ENCODE measurements around the gene FTSJ1.
"Not testable (repeated sequence)": the region's sequence is repeated elsewhere in the genome, so short reads cannot be mapped to it uniquely, and the experiment has no call there.

FTSJ1 gene

GRCh38 chrX:48475774-48476577 lies at the start of gene FTSJ1:
FTSJ1 (plus strand) TSS chrX:48476199; CDS start chrX:48478048, 1,849 bp downstream.
- Histone ChIP-seq H3K36me3 (ENCODE audit: control insufficient read depth in 5 of 5, insufficient read depth in 5 of 5, low read length in 5 of 5) (peaks cover 0 to 14% (median 2%) of the 10 kb centered on the region in 5 donors), H3K9ac (ENCODE audit: low read length in 5 of 5) (peak within 1 kb of the TSS; percentile 56 to 82 (median 72)), H3K4me3 (ENCODE audit: low read depth in 1 of 5, low read length in 5 of 5) (peak within 1 kb of the TSS; percentile 68 to 80 (median 75)), H3K9me3 (ENCODE audit: control insufficient read depth in 5 of 5, low read length in 5 of 5) (peaks cover 0 to 4% (median 0%) of the 10 kb centered on the region in 5 donors), H3K27me3 (ENCODE audit: control insufficient read depth in 5 of 5, insufficient read depth in 4 of 5, low read length in 5 of 5) (peaks cover 0 to 5% (median 0%) of the 10 kb centered on the region in 5 donors), H3K27ac (ENCODE audit: low read depth, low read length) (peak within 1 kb of the TSS; percentile 50), H3K4me1 (ENCODE audit: control insufficient read depth in 5 of 5, insufficient read depth in 5 of 5, low read length in 5 of 5) (peaks cover 0 to 12% (median 10%) of the 10 kb centered on the region in 5 donors)

- H3K27me3 ChIP-seq (ENCODE audit: control insufficient read depth in 5 of 5, insufficient read depth in 4 of 5, low read length in 5 of 5); H3K27ac ChIP-seq (ENCODE audit: low read depth, low read length); H3K9me3 ChIP-seq (ENCODE audit: control insufficient read depth in 5 of 5, low read length in 5 of 5); H3K36me3 ChIP-seq (ENCODE audit: control insufficient read depth in 5 of 5, insufficient read depth in 5 of 5, low read length in 5 of 5); H3K9ac ChIP-seq (ENCODE audit: low read length in 5 of 5); H3K4me1 ChIP-seq (ENCODE audit: control insufficient read depth in 5 of 5, insufficient read depth in 5 of 5, low read length in 5 of 5); H3K4me3 ChIP-seq (ENCODE audit: low read depth in 1 of 5, low read length in 5 of 5): not testable (repeated sequence)
These were observed 48.8 kb upstream of the FTSJ1 start for GRCh38 chrX:48427027-48427716.

GRCh38 chrX:48429606-48430005 lies 46.4 kb upstream of the FTSJ1 start:
- H3K27me3 ChIP-seq (ENCODE audit: control insufficient read depth in 5 of 5, insufficient read depth in 4 of 5, low read length in 5 of 5): peaks cover 0 to 13% (median 7%) of the 10 kb centered on the region in 5 donors
- H3K9ac ChIP-seq (ENCODE audit: low read length in 5 of 5); H3K9me3 ChIP-seq (ENCODE audit: control insufficient read depth in 5 of 5, low read length in 5 of 5); H3K4me1 ChIP-seq (ENCODE audit: control insufficient read depth in 5 of 5, insufficient read depth in 5 of 5, low read length in 5 of 5); H3K36me3 ChIP-seq (ENCODE audit: control insufficient read depth in 5 of 5, insufficient read depth in 5 of 5, low read length in 5 of 5); H3K27ac ChIP-seq (ENCODE audit: low read depth, low read length); H3K4me3 ChIP-seq (ENCODE audit: low read depth in 1 of 5, low read length in 5 of 5): not testable (repeated sequence)

- H3K27ac ChIP-seq (ENCODE audit: low read depth, low read length); H3K36me3 ChIP-seq (ENCODE audit: control insufficient read depth in 5 of 5, insufficient read depth in 5 of 5, low read length in 5 of 5); H3K9ac ChIP-seq (ENCODE audit: low read length in 5 of 5); H3K4me1 ChIP-seq (ENCODE audit: control insufficient read depth in 5 of 5, insufficient read depth in 5 of 5, low read length in 5 of 5); H3K4me3 ChIP-seq (ENCODE audit: low read depth in 1 of 5, low read length in 5 of 5); H3K9me3 ChIP-seq (ENCODE audit: control insufficient read depth in 5 of 5, low read length in 5 of 5): not testable (repeated sequence)
- peaks cover 0 to 13% (median 7%) of the 10 kb centered on the region in 5 donors for H3K27me3 ChIP-seq (ENCODE audit: control insufficient read depth in 5 of 5, insufficient read depth in 4 of 5, low read length in 5 of 5)
These were observed 45.8 kb upstream of the FTSJ1 start for GRCh38 chrX:48430166-48430565.

GRCh38 chrX:48433713-48434112 lies 42.3 kb upstream of the FTSJ1 start:
- peaks cover 0 to 13% (median 7%) of the 10 kb centered on the region in 5 donors for H3K27me3 ChIP-seq (ENCODE audit: control insufficient read depth in 5 of 5, insufficient read depth in 4 of 5, low read length in 5 of 5)
- H3K36me3 ChIP-seq (ENCODE audit: control insufficient read depth in 5 of 5, insufficient read depth in 5 of 5, low read length in 5 of 5); H3K4me3 ChIP-seq (ENCODE audit: low read depth in 1 of 5, low read length in 5 of 5); H3K4me1 ChIP-seq (ENCODE audit: control insufficient read depth in 5 of 5, insufficient read depth in 5 of 5, low read length in 5 of 5); H3K9ac ChIP-seq (ENCODE audit: low read length in 5 of 5); H3K27ac ChIP-seq (ENCODE audit: low read depth, low read length); H3K9me3 ChIP-seq (ENCODE audit: control insufficient read depth in 5 of 5, low read length in 5 of 5): not testable (repeated sequence)

GRCh38 chrX:48447201-48447600 lies 28.8 kb upstream of the FTSJ1 start:
- H3K27me3 ChIP-seq (ENCODE audit: control insufficient read depth in 5 of 5, insufficient read depth in 4 of 5, low read length in 5 of 5); H3K27ac ChIP-seq (ENCODE audit: low read depth, low read length); H3K4me3 ChIP-seq (ENCODE audit: low read depth in 1 of 5, low read length in 5 of 5); H3K9me3 ChIP-seq (ENCODE audit: control insufficient read depth in 5 of 5, low read length in 5 of 5); H3K4me1 ChIP-seq (ENCODE audit: control insufficient read depth in 5 of 5, insufficient read depth in 5 of 5, low read length in 5 of 5); H3K36me3 ChIP-seq (ENCODE audit: control insufficient read depth in 5 of 5, insufficient read depth in 5 of 5, low read length in 5 of 5); H3K9ac ChIP-seq (ENCODE audit: low read length in 5 of 5): not testable (repeated sequence)

- no peak overlapping the region for H3K9ac ChIP-seq (ENCODE audit: low read length in 5 of 5)
- no peak overlapping the region for H3K27ac ChIP-seq (ENCODE audit: low read depth, low read length)
- peaks cover 0 to 4% (median 0%) of the 10 kb centered on the region in 5 donors for H3K9me3 ChIP-seq (ENCODE audit: control insufficient read depth in 5 of 5, low read length in 5 of 5)
- H3K36me3 ChIP-seq (ENCODE audit: control insufficient read depth in 5 of 5, insufficient read depth in 5 of 5, low read length in 5 of 5): no peaks in the 10 kb centered on the region
- no peaks in the 10 kb centered on the region for H3K4me1 ChIP-seq (ENCODE audit: control insufficient read depth in 5 of 5, insufficient read depth in 5 of 5, low read length in 5 of 5)
- H3K27me3 ChIP-seq (ENCODE audit: control insufficient read depth in 5 of 5, insufficient read depth in 4 of 5, low read length in 5 of 5): peaks cover 0 to 6% (median 3%) of the 10 kb centered on the region in 5 donors
- H3K4me3 ChIP-seq (ENCODE audit: low read depth in 1 of 5, low read length in 5 of 5): no peak overlapping the region
These were observed 25.9 kb upstream of the FTSJ1 start for GRCh38 chrX:48450076-48450475.

- H3K27me3 ChIP-seq (ENCODE audit: control insufficient read depth in 5 of 5, insufficient read depth in 4 of 5, low read length in 5 of 5): peaks cover 0 to 6% (median 3%) of the 10 kb centered on the region in 5 donors
- H3K27ac ChIP-seq (ENCODE audit: low read depth, low read length): no peak overlapping the region
- H3K9me3 ChIP-seq (ENCODE audit: control insufficient read depth in 5 of 5, low read length in 5 of 5): peaks cover 0 to 4% (median 0%) of the 10 kb centered on the region in 5 donors
- no peak overlapping the region for H3K4me3 ChIP-seq (ENCODE audit: low read depth in 1 of 5, low read length in 5 of 5)
- H3K36me3 ChIP-seq (ENCODE audit: control insufficient read depth in 5 of 5, insufficient read depth in 5 of 5, low read length in 5 of 5): no peaks in the 10 kb centered on the region
- H3K9ac ChIP-seq (ENCODE audit: low read length in 5 of 5): no peak overlapping the region
- no peaks in the 10 kb centered on the region for H3K4me1 ChIP-seq (ENCODE audit: control insufficient read depth in 5 of 5, insufficient read depth in 5 of 5, low read length in 5 of 5)
These were observed 24.3 kb upstream of the FTSJ1 start for GRCh38 chrX:48451708-48452107.

GRCh38 chrX:48456628-48457331 lies 19.2 kb upstream of the FTSJ1 start:
- Histone ChIP-seq H3K27ac (ENCODE audit: low read depth, low read length) (no peak overlapping the region), H3K9ac (ENCODE audit: low read length in 5 of 5) (no peak overlapping the region), H3K4me3 (ENCODE audit: low read depth in 1 of 5, low read length in 5 of 5) (no peak overlapping the region), H3K4me1 (ENCODE audit: control insufficient read depth in 5 of 5, insufficient read depth in 5 of 5, low read length in 5 of 5) (peaks cover 0 to 5% (median 0%) of the 10 kb centered on the region in 5 donors), H3K27me3 (ENCODE audit: control insufficient read depth in 5 of 5, insufficient read depth in 4 of 5, low read length in 5 of 5) (peaks cover 0 to 13% (median 5%) of the 10 kb centered on the region in 5 donors), H3K36me3 (ENCODE audit: control insufficient read depth in 5 of 5, insufficient read depth in 5 of 5, low read length in 5 of 5) (no peaks in the 10 kb centered on the region), H3K9me3 (ENCODE audit: control insufficient read depth in 5 of 5, low read length in 5 of 5) (peaks cover 0 to 4% (median 0%) of the 10 kb centered on the region in 5 donors)

Data from subcutaneous abdominal adipose tissue (tissue), 5 donors.